ENCODE measurements around the gene MTAP.

MTAP gene

DNA sequence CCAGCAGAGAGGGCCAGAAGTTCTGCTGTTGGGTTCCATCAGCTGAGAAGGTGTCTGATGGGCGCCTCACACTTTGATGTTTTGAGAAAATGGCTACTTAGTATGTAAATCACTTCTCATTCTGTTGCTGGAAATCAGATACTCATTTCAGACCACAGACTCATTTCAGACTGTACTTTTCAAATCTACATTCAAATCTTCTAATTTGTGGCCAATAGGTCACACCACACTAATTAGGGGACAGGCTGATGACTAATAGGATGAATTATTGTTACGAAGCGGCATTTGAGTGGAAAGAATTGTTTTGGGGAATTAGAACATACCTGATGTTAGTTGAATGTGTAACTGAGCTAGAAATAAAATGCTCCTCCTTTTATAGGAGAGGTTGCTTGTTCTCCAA, 13.2 kb downstream of the MTAP start:
- Histone ChIP-seq H3K27ac (no peak overlapping the region), H4K20me1 (peaks cover 66% of the 10 kb centered on the region), H3K4me1 (peaks cover 19% of the 10 kb centered on the region), H3K4me2 (no peak overlapping the region), H3K9ac (no peak overlapping the region), H3K4me3 (no peak overlapping the region), H3K36me3 (peaks cover 90% of the 10 kb centered on the region), H3K9me3 (peaks cover 44% of the 10 kb centered on the region), H3K27me3 (no peaks in the 10 kb centered on the region)
- no peak for TF ChIP-seq Cebpa-rat (IDR thresholded peaks at IDR 0.05)

DNA sequence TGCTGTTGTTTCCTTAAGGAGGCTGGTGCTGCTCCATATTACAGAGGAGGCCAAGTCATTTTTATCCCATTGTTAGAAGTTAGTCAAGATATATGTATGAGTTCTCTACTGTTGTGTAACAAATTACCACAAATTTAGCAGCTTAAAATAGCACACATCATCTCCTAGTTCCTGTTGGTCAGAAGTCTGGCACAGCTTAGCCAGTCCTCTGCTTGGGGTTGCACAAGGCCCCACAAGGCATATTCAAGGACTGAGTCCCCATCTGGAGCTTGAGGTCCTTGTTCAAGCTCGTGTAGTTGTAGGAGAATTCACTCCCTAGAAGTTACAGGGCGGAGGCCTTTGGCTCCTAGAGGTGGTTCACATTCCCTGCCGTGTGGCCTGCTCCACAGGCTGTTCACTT, 14.7 kb downstream of the MTAP start:
- TF ChIP-seq Cebpa-rat (IDR thresholded peaks at IDR 0.05): no peak
- Histone ChIP-seq H3K4me2 (no peak overlapping the region), H3K9ac (no peak overlapping the region), H3K4me3 (no peak overlapping the region), H3K27ac (no peak overlapping the region), H3K4me1 (peaks cover 15% of the 10 kb centered on the region), H3K9me3 (peaks cover 49% of the 10 kb centered on the region), H3K36me3 (peaks cover 82% of the 10 kb centered on the region), H3K27me3 (no peaks in the 10 kb centered on the region), H4K20me1 (peaks cover 50% of the 10 kb centered on the region)

DNA sequence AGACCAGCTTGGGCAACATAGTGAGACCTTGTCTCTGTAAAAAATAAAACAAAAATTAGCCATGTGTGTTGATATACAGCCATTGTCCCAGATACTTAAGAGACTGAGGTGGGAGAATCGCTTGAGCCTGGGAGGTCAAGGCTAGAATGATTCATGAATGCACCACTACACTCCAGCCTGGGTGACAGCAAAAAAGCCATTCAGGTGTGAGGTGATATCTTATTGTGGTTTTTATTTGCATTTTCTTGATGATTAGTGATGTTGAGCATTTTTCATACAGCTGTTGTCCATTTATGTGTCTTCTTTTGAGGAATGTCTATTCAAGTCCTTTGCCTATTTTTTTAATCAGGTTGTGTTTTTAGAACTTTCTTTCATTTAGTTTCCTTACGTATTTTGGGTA, 23.2 kb downstream of the MTAP start:
- Histone ChIP-seq H3K27me3 (no peaks in the 10 kb centered on the region), H4K20me1 (peaks cover 69% of the 10 kb centered on the region), H3K9ac (no peak overlapping the region), H3K36me3 (peaks cover 91% of the 10 kb centered on the region), H3K9me3 (peaks cover 10% of the 10 kb centered on the region; the same call in 1 of the 2 replicates), H3K4me3 (no peak overlapping the region), H3K4me1 (no peaks in the 10 kb centered on the region), H3K27ac (no peak overlapping the region), H3K4me2 (no peak overlapping the region)
- no peak for TF ChIP-seq Cebpa-rat (IDR thresholded peaks at IDR 0.05)

DNA sequence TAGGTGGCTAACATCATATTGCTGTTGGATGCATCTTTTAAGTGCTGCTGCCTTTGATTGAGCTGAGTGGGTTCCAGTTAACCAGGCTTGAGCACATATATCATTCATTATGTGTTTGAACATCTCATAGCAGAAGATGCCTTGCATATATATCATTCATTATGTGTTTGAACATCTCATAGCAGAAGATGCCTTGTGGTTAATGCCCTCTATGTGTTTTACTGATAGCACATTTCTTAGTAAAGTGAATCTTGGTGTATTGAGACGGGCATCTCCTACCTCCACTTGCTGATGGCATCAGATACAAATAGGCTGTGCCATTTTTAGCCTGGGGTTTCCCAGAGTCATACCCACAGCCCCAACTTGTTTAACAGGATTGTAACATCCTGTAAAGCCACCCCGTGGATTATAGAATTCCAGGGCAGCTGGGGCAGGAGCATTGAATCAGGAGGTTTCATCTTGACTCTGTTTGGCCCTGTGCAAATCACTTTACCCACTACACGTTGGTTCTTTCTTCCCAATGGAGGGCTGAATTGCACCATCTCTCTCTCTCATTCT, 26.5 kb downstream of the MTAP start:
- Histone ChIP-seq H3K27me3 (no peaks in the 10 kb centered on the region), H3K36me3 (peaks cover 99% of the 10 kb centered on the region), H3K4me3 (no peak overlapping the region), H3K9me3 (no peaks in the 10 kb centered on the region; the same call in 1 of the 2 replicates), H3K9ac (no peak overlapping the region), H3K4me2 (no peak overlapping the region), H3K4me1 (0 out of 2 replicates have a peak, but pooled peaks cover 4% of the 10 kb centered on the region), H3K27ac (no peak overlapping the region), H4K20me1 (peaks cover 92% of the 10 kb centered on the region)
- no peak for TF ChIP-seq Cebpa-rat (IDR thresholded peaks at IDR 0.05)

DNA sequence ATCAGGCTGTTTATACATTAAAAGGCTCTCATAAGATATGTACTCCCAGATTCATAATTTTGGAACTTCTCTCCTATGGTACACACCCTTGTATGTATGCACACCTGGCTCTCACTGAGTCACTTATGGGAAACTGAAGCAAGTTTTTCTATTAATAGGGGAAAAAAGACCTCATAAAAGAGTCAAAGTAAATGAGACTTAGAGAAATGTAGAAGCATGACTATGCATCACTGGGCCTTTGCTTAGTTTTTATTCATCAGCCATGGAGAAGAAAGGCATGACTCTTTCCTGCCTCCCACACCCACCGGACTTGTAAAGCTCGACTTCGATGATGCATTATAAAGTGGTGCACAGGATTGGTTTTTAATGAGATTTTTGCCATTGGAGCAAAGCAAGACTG, 28.2 kb downstream of the MTAP start:
- Histone ChIP-seq H3K4me3 (no peak overlapping the region), H3K4me1 (0 out of 2 replicates have a peak, but pooled peaks cover 4% of the 10 kb centered on the region), H3K36me3 (peaks cover 99% of the 10 kb centered on the region), H3K27me3 (no peaks in the 10 kb centered on the region), H3K9me3 (peaks cover 9% of the 10 kb centered on the region), H3K4me2 (no peak overlapping the region), H3K9ac (no peak overlapping the region), H3K27ac (no peak overlapping the region), H4K20me1 (peaks cover 83% of the 10 kb centered on the region)
- no peak for TF ChIP-seq Cebpa-rat (IDR thresholded peaks at IDR 0.05)

DNA sequence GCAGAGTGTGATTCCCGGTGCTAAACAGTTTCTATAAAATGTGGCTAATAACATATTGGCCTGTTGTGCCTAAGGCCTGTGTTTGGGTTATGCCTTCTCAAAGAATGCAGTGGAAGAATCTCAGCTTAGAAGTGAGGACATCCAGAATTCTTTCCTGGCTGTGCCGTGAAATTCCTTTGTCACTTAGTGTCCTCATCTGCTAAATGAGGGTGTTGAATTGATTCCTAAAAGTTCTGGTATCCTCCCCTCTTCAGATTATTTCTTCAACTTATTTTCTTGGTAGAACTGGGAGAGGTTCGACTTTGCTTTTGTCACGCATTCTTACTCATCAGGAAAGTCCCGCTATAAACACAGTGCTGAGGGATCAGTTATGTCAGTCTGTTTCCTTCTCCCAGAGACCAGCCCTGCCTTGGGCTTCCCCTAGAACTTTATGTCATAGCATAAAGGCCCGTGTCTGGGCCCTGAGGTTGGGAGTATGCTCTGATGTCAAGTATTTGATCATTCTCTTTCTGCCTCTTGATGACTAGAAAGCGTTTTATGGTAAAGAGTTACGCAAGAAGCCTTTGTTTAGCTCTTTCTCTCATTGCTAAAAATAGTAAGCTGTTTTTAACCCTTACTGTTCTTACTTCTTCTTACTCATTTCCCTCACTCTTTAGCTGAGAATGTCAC, 29.5 kb downstream of the MTAP start:
- peak; percentile 41; the same call in 1 of the 2 replicates for TF ChIP-seq Cebpa-rat (IDR thresholded peaks at IDR 0.05)
- Histone ChIP-seq H3K4me3 (no peak overlapping the region), H3K9me3 (peaks cover 22% of the 10 kb centered on the region), H3K9ac (no peak overlapping the region), H3K4me2 (no peak overlapping the region), H3K27me3 (no peaks in the 10 kb centered on the region), H4K20me1 (peaks cover 83% of the 10 kb centered on the region), H3K27ac (no peak overlapping the region), H3K36me3 (peaks cover 100% of the 10 kb centered on the region), H3K4me1 (0 out of 2 replicates have a peak, but pooled peaks cover 4% of the 10 kb centered on the region)

DNA sequence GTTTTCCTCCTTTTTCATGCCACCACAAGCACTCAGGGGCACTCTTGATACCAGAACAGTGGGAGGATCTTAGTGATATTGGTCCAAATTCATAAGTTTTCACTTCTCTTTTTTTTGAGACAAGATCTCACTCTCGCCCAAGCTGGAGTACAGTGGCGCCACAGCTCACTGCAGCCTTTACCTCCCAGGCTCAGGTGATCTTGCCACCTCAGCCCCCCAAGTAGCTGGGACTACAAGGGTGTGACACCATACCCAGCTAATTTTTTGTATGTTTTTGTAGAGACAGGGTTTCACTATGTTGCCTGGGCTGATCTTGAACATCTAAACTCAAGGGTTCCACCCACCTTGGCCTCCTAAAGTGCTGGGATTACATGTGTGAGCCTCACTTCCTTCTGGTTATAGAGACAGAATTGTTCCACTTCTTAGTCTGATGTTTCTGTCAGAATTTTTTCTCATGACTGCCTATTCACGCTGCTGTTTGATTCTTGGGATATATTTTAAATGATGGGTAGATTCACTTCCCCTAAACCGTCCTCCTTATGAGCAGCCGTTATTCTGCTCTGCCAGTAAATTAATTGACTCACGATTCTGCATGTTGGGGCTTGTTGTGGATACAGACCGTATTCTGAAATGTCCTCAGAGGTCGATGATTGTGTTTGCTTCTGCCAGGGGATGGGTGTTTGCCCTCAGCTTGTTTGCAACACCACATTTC, 30.8 kb downstream of the MTAP start:
- Histone ChIP-seq H3K36me3 (peaks cover 100% of the 10 kb centered on the region), H3K4me2 (no peak overlapping the region), H4K20me1 (peaks cover 72% of the 10 kb centered on the region), H3K4me1 (0 out of 2 replicates have a peak, but pooled peaks cover 4% of the 10 kb centered on the region), H3K9ac (no peak overlapping the region), H3K4me3 (no peak overlapping the region), H3K27me3 (no peaks in the 10 kb centered on the region), H3K27ac (no peak overlapping the region), H3K9me3 (peaks cover 35% of the 10 kb centered on the region)
- TF ChIP-seq Cebpa-rat (IDR thresholded peaks at IDR 0.05): no peak

DNA sequence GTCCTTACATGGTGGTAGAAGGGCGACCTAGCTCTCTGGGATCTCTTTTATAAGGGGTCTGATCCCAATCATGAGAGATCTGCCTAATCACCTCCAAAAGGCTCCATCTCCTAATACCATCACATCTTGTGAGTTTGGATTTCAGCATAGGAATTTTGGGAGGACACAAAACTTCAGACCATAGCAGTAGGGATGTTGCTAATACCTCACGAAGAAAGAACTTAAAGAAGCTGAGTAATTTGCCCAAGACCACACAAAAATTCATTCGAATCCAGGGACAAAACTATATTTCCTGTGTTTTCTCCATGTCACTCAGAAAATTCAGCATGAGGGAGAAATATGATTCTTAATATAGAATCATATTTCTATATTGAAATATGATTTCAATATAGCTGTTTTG, 32.7 kb downstream of the MTAP start:
- Histone ChIP-seq H4K20me1 (peaks cover 53% of the 10 kb centered on the region), H3K36me3 (peaks cover 100% of the 10 kb centered on the region)
- TF ChIP-seq Cebpa-rat (IDR thresholded peaks at IDR 0.05): no peak

DNA sequence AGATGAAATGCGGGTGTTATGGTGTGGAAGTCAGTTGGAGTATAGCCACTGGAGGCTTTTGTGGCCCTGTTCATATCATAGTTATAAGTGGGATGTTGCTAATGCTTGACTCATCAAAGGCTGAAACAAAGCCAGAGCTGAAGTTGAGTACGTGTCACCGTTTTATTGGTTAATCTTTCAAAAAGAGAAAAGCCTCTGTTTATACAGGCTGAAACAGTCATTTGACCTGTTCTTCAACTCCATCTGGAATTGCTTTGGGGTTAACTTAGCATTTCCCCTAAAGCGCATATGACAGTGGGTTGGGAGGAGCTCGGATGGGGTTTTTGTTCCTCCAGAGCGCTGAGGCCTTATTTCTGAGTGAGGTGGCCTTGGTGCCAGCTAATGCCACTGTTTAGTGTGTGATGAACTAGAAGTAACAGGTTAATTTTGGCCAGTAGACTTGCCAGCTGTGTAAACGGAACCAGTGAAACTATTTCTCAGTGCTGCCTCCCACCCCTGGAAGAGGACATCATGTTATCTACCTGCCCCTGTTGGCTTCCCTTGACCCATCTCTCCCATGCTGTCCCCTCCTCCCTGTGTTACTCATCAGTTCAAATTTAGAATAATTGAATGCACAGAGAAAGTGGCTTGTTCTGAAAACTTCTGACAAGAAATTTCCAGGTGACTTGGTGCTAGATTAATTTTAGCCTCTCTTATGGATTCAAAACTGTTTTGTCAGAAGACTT, 34.2 kb downstream of the MTAP start:
- Histone ChIP-seq H3K4me3 (no peak overlapping the region), H3K4me2 (no peak overlapping the region), H3K9me3 (peaks cover 67% of the 10 kb centered on the region), H4K20me1 (peaks cover 38% of the 10 kb centered on the region), H3K27ac (no peak overlapping the region), H3K36me3 (peaks cover 100% of the 10 kb centered on the region), H3K9ac (no peak overlapping the region), H3K27me3 (no peaks in the 10 kb centered on the region), H3K4me1 (peaks cover 15% of the 10 kb centered on the region)
- TF ChIP-seq Cebpa-rat (IDR thresholded peaks at IDR 0.05): no peak

More for the DNA sequence above, 32.7 kb downstream of the MTAP start:
- no peak overlapping the region for H3K4me3 ChIP-seq
- no peak overlapping the region for H3K9ac ChIP-seq
- no peak overlapping the region for H3K4me2 ChIP-seq
- H3K27me3 ChIP-seq: no peaks in the 10 kb centered on the region
- H3K9me3 ChIP-seq: peaks cover 52% of the 10 kb centered on the region
- 0 out of 2 replicates have a peak, but pooled peaks cover 4% of the 10 kb centered on the region for H3K4me1 ChIP-seq
- no peak overlapping the region for H3K27ac ChIP-seq
